GM19324 (cell line): Measurements from ENCODE around the gene SERINC4.
"Not testable (repeated sequence)": the region's sequence is repeated elsewhere in the genome, so short reads cannot be mapped to it uniquely, and the experiment has no call there.

ENCODE experiments used
- ATAC-seq: cut with Tn5 transposase; IDR thresholded peaks from one replicate; pipeline ENCODE4 v1.9.1; 2021; ENCODE audit warnings: mild to moderate bottlenecking, moderate library complexity; ENCODE audit not compliant: unreplicated experiment, low FRiP score

The SERINC4 gene

DNA sequence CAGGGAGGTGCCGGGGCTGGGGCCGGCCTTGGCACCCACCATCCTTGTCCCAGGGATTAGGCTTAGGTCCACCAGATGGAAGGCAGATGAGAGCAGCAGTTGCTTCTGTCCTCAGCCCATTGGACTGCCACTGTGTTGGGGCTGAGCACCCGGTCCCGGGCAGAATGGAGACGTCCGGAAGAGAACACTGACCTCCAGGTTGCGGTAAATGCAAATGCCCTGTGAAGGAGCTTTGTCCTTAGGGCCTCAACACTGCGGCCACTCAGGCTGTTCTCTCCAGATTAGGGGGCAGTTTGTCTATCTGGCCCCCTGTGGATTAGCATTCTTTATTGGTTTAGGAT is at the start of gene SERINC4:
Gene SERINC4 (minus strand): TSS at position 276 of the 341 bp plus-strand sequence. CDS start 234 bp downstream, at position 42.
- no peak for ATAC-seq

DNA sequence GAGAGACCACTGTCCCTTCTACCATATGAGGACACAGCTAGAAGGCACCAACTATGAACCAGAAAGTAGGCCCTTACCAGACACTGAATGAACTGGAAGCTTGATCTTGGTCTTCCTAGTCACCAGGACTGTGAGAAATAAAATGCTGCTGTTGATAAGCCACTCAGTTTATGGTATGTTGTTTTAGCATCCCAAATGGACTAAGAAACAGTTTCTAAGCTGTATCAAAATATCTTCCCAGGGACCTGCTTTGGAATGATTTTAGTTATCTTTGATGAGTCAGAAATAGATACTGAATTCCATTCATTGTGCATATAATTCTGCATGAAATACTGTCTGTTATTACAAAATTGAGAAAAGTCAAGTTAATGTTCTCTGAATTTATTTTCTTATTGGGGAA is 45.4 kb upstream of the SERINC4 start:
- no peak for ATAC-seq

GRCh38 chr15:43832485-43832884 is 32.5 kb upstream of the SERINC4 start:
- not testable (repeated sequence) for ATAC-seq

DNA sequence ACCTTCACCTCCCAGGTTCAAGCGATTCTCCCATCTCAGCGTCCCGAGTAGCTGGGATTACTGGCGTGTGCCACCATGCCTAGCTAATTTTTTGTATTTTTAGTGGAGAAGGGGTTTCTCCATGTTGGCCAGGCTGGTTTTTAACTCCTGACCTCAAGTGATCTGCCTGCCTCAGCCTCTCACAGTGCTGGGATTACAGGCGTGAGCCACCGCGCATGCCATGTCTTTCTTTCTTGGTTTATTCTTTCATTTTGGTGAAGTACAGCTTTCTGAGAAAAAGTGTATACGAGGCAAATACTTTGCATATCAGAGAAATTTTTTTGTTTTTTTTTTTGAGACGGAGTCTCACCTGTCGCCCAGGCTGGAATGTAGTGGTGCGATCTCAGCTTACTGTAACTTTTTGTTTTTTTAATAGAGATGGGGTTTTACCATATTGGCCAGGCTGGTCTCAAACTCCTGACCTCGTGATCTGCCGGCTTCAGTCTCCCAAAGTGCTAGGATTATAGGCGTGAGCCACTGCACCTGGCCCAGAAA is 31.6 kb upstream of the SERINC4 start:
- ATAC-seq: not testable (repeated sequence)

DNA sequence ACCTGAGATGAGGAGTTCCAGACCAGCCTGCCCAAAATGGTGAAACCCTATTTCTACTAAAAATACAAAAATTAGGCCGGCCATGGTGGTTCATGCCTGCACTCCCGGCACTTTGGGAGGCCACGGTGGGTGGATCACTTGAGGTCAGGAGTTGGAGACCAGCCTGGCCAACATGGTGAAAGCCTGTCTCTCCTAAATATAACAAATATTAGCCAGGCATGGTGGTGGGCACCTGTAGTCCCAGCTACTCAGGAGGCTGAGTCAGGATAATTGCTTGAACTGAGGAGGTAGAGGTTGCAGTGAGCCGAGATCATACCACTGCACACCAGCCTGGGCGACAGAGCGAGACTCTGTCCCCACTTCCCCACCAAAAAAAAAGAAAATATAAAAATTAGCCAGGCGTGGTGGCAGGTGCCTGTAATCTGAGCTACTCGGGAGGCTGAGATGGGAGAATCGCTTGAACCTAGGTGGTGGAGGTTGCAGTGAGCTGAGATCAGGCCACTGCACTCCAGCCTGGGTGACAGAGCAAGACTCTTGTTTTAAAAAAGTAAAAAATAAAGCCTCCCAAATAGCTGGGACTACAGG is 30.8 kb upstream of the SERINC4 start:
- ATAC-seq: not testable (repeated sequence)

- not testable (repeated sequence) for ATAC-seq
Observed at GRCh38 chr15:43829951-43830540, 30.0 kb upstream of the SERINC4 start.

GRCh38 chr15:43828061-43828657 is 28.1 kb upstream of the SERINC4 start:
- no peak for ATAC-seq

DNA sequence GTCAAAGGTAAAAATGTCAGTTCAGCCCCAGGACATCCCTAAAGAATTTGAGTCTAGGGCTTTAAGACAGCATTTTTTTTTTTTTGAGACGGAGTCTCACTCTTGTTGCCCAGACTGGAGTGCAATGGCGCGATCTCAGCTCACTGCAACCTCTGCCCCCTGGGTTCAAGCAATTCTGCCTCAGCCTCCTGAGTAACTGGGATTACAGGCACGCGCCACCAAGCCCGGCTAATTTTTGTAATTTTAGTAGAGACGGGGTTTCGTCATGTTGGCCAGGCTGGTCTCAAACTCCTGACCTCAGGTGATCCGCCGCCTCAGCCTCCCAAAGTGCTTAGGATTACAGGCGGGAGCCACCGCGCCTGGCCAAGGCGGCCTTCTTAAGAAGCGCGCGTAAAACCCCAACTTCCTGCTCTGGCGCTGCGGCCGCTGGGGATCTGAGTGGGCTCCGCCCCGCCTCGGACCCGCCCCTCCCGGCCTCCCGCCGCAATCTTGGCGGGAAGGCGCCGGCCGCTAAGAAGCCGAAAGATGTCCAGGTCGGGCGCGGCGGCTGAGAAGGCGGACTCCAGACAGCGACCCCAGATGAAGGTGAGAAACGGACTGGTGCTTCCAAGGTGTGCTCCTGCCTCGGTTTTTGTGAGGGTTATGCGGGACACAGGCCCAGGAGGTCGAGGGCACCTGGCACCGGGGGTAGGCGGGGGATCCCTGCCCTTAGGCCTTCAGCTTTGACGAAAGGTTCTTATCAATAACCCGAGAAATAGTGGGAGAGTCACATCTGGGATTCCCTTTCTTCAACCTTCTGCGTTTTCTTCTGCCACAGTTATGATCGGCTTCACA is 26.7 kb upstream of the SERINC4 start, which contains the start of gene WDR76:
Gene WDR76 (plus strand): TSS at position 495 of the 834 bp plus-strand sequence. CDS start 31 bp downstream, at position 526.
- peak; percentile 66 for ATAC-seq

DNA sequence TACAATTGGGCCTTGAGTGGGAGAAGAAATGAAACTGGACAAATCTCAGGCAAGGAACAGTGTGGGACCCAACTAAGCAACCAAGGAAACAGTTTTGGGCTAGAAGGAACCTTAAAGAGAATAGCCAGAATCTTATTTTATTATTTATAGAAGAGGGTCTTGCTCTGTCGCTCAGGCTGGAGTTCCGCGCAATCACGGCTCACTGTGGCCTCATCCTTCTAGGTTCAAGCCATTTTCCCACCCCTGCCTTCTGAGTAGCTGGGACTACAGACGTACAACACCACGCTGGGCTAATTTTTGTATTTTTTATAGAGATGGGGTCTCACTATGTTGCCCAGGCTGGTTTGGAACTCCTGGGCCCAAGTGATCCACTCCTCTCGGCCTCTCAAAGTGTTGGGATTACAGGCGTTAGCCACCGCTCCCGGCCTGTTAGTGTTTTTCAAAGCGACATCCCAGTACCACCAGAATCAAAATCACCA is 26.0 kb upstream of the SERINC4 start:
- ATAC-seq: no peak

DNA sequence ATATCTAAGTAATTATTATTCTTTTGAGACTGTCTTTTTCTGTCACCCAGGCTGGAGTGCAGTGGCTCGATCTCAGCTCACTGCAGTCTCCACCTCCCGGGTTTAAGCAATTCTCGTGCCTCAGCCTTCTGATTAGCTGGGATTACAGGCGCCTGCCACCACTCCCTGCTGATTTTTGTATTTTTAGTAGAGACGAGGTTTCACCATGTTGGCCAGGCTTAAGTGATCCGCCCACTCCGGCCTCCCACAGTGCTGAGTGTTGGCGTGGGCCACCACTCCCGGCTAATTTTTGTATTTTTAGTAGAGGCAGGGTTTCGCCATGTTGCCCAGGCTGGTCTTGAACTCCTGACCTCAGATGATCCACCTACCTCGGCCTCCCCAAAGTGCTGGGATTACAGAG is 25.3 kb upstream of the SERINC4 start:
- not testable (repeated sequence) for ATAC-seq

DNA sequence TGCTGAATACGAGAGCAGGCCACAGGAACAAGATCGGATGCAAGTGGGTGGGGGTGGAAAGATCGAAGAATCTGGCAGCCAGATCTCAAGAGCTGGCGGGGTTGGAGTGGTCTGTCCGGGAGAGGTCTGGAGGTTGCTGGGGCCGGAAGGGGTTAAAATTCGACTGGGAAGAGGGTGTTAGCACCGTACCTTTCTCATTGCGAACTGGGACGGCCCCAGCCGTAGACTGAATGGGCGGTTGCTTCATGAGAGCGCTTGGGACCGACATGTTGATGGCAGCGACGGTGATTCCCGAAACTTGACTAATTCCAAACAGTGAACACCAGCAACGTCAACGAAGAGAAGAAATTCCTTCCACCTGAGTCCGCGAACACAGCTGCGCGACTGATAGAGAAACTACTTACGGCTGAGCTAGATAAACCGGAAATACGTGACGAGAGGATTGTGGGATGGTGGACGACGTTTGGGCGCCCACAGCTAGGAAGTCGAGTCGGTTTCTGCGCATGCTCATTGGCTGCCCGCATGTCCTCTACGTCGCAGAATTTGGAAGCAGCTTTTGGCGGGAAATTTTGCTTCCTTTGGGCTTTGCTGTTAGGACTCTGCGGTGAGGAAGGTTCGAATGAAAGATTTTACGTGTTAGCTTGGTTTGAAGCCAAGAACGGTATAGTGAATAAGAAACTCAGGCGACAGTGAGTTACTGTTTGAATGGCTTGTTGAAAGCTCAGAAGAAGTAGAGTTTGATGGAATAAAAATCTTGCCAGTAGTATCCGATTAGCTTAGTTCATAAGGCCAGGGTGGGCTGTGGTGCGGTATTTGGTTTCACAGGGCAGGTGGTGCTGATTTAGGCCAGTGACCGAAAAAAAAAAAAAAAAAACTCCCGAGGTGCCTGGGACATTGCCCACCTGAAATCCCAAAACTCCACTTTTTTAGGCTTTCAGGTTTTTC is 24.6 kb upstream of the SERINC4 start, which contains the start of gene MFAP1:
Gene MFAP1 (minus strand): TSS at position 389 of the 945 bp plus-strand sequence. CDS start 121 bp downstream, at position 268.
- peak; percentile 78 for ATAC-seq

GRCh38 chr15:43821505-43821904 is 21.5 kb upstream of the SERINC4 start:
- no peak for ATAC-seq

GRCh38 chr15:43815064-43815463 is 15.0 kb upstream of the SERINC4 start:
- ATAC-seq: not testable (repeated sequence)

DNA sequence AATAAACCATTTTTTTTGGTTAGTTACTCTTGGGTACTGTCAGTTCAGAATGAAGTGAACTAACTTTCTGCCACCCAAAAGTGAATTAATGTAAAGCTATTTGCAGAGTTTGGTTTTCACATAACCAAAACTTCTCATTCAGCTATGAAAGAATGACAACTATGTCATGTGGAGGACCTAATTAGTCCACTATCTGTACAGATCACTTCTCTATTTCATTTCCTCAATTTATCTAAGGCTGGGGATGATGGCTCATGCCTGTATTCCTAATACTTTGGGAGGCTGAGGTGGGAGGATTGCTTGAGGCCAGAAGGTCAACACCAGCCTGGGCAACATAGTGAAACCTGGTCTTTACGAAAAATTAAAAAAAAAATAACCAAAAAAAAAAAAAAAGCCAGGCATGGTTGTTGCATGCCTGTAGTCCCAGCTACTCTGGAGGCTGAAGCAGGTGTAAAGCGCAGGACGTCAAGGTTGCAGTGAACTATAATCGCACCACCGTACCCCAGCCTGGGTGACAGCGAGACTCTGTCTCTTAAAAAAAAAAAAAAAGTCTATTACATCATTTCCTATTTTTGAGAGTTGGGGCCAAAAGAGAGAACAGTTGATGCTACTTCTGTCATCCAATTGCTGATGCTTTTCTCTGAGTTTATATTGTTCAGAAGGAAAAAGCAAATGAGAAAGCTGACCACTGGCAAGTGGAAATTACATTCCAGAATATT is 9.1 kb upstream of the SERINC4 start:
- no peak for ATAC-seq

- no peak for ATAC-seq
Observed at GRCh38 chr15:43808435-43808950, 8.5 kb upstream of the SERINC4 start.

DNA sequence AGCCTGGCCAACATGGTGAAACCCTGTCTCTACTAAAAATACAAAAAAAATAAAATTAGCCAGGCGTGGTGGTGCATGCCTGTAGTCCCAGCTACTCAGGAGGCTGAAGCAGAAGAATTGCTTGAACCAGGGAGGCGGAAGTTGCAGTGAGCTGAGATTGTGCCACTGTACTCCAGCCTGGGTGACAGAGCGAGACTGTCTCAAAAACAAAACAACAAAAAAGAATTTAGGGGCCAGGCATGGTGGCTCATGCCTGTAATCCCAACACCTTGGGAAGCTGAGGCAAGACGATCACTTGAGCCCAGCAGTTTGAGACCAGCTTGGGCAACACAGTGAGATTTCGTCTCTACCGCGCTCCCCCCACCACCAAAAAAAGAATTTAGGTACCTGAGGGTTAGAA is 2.7 kb upstream of the SERINC4 start:
- ATAC-seq: not testable (repeated sequence)

DNA sequence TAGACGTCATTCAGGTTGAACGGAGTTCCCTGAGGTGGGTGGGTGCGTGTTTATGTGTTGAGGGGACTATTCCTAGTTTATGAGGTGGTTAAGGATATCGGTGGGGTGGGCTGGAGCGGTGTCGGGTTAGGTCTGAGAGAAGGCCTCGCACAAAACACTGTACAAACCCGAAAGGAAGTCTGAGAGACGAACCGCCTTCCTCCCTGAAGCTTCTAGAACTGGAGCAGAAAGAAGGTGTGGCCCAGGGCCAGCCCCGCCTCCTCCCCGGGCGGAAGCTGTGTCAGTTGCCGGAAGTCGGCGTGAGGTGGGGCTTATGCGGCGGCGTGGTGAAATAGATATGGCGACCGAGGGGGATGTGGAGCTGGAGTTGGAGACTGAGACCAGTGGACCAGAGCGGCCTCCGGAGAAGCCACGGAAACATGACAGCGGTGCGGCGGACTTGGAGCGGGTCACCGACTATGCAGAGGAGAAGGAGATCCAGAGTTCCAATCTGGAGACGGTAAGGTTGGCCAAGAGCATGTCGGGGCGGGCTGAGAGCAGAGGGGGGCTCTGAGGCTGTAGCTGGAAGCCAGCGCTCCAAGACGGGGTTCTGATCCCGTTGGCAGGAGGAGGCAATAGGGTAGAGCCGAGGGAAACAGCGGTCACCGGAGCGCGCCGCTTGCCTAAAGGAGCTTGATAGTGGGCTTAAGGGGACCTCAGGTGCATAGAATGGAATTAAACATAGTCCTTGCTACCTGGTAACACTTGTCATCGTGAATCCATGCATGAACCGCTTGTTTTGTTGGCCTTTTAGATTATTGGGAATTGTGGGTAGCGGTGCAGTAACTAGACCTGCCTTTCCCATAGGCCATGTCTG is 494 bp upstream of the SERINC4 start, which contains the start of gene HYPK:
Gene HYPK (plus strand): TSS at position 314 of the 856 bp plus-strand sequence. CDS start 24 bp downstream, at position 338.
- peak; percentile 84 for ATAC-seq
